Endothelial cell of umbilical vein (primary cell): ENCODE results near the gene RAB3GAP2.

Experiments
- CTCF ChIP-seq, 2 donors: IDR thresholded peaks; 1 replicate in 1 of 2; 2 replicates in 1 of 2; pipeline ENCODE4 v1.5.1; 2011; ENCODE audit warnings: low read length in 2 of 2, mild to moderate bottlenecking in 2 of 2, moderate library complexity in 2 of 2, control low read depth in 1 of 2, inconsistent platforms in 1 of 2, low read depth in 1 of 2; ENCODE audit not compliant: insufficient read depth in 1 of 2; ENCODE audit errors: extremely low read depth in 1 of 2
- EZH2 ChIP-seq: IDR thresholded peaks from 2 replicates; pipeline ENCODE4 v1.6.1; 2012; ENCODE audit warnings: borderline replicate concordance, low read depth, mild to moderate bottlenecking, moderate library complexity, low read length, inconsistent platforms; ENCODE audit not compliant: severe bottlenecking
- GATA2 ChIP-seq: IDR thresholded peaks from 2 replicates; pipeline ENCODE4 v1.7.0; 2011; ENCODE audit warnings: low read depth, mild to moderate bottlenecking, moderate library complexity, mixed read lengths, low read length; ENCODE audit not compliant: insufficient read length, insufficient read depth
- JUN ChIP-seq: IDR thresholded peaks from 2 replicates; pipeline ENCODE4 v1.6.1; 2011; ENCODE audit warnings: borderline replicate concordance, low read depth; ENCODE audit not compliant: insufficient read length, insufficient read depth
- MAX ChIP-seq: IDR thresholded peaks from 2 replicates; pipeline ENCODE4 v1.6.1; 2011; ENCODE audit not compliant: insufficient read depth, insufficient read length
- MYC ChIP-seq: IDR thresholded peaks from one replicate; pipeline ENCODE4 v1.6.1; 2011; ENCODE audit warnings: mild to moderate bottlenecking, low read depth, low read length
- POLR2A ChIP-seq: IDR thresholded peaks from 2 replicates; pipeline ENCODE4 v1.6.1; 2012; ENCODE audit warnings: low read depth, mild to moderate bottlenecking, control low read depth, low read length
- POLR2AphosphoS5 ChIP-seq: IDR thresholded peaks from 2 replicates; pipeline ENCODE4 v1.6.1; 2012; ENCODE audit warnings: low read depth, mild to moderate bottlenecking, control low read depth, low read length, moderate library complexity; ENCODE audit not compliant: insufficient read depth

GRCh38 chr1:220195701-220196100 lies 76.6 kb downstream of the RAB3GAP2 start:
- TF ChIP-seq POLR2AphosphoS5 (no peak), POLR2A (no peak), CTCF (IDR thresholded peaks at IDR 0.05; ENCODE audit: extremely low read depth in 1 of 2, insufficient read depth in 1 of 2, low read depth in 1 of 2, low read length in 2 of 2) (no peak), EZH2 (no peak), MAX (no peak), GATA2 (no peak), MYC (no peak), JUN (no peak)
